GM23338 (cell line): ENCODE measurements around the gene FAM111A.

Source experiments
- CREB1 ChIP-seq: fragments of 250-450 bp; sonication (Bioruptor Pico); IDR thresholded peaks from 2 replicates; pipeline ENCODE4 v1.5.0; 2020; ENCODE audit warnings: low read depth, mild to moderate bottlenecking, moderate library complexity
- CTCF ChIP-seq, 2 experiments: fragments of 200-600 bp in 1 of 2; sonication (generic) in 1 of 2; conservative IDR thresholded peaks; 2 replicates each; pipeline versions ENCODE4 v1.5.1 to v1.6.1; 2016 to 2017; ENCODE audit warnings: antibody characterized with exemption in 2 of 2, low read depth in 2 of 2, mild to moderate bottlenecking in 2 of 2, moderate library complexity in 1 of 2
- EZH2 ChIP-seq: fragments of 200-600 bp; sonication (generic); IDR thresholded peaks from one replicate; pipeline ENCODE4 v1.8.0; 2017; ENCODE audit warnings: antibody characterized with exemption, mild to moderate bottlenecking, low read depth; ENCODE audit not compliant: unreplicated experiment
- EZH2phosphoT487 ChIP-seq: fragments of 200-600 bp; sonication (generic); IDR thresholded peaks from one replicate; pipeline ENCODE4 v1.8.1; 2018; ENCODE audit warnings: antibody characterized with exemption; ENCODE audit not compliant: unreplicated experiment
- POLR2AphosphoS5 ChIP-seq: IDR thresholded peaks from 2 replicates; pipeline ENCODE4 v1.6.1; 2016; ENCODE audit warnings: antibody characterized with exemption, low read depth
- TF ChIP-seq, protein P1 (sequence below): IDR thresholded peaks from one replicate; pipeline ENCODE4 v1.6.1; 2018; ENCODE audit warnings: antibody characterized with exemption; ENCODE audit not compliant: unreplicated experiment

DNA sequence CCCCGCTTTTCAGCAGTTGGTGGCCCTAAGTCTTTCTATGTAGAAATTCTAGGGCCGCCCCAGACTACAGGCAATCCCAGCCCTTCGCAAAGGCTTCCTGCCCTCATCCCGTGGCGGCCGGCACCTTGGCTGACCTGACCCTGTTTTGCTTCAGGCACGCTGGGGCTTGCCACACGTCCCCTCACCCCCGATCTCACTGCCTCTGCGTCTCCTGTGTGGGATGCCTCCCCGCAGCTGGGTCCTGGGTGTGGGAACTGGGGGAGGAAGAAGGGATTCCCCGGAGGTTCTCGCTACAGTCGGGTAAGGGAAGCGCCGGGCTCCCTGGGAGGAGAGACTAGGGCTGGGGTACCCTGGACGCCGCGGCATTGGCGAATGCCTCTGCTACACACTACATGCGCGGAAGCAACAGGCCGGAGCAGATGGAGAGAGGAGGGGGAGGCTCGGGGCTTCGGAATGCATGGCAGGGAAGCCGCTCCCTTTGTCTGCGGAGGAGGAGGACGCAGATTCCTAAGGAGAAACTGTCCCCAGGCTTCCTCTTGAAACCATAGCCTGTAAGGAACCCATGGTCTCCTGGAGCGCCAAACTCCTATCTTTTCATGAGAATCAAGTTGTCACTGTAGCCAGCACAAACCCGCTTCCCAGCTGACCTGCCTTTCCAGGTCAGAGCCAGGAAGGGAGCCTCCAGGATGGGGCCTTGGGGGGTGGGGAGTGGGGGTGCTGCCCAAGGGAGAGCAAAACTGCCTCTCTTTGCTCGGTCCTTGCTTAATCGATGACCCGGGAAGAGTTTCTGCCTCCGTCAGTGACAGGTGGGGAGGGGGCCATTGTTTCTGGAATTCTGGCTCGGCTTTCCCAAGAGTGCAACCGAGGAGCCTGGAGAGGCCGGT is 30.7 kb downstream of the FAM111A start:
- TF ChIP-seq CTCF (conservative IDR thresholded peaks at IDR 0.05; ENCODE audit: low read depth in 2 of 2) = no peak
- no peak for TF ChIP-seq EZH2
- TF ChIP-seq, protein P1, sequence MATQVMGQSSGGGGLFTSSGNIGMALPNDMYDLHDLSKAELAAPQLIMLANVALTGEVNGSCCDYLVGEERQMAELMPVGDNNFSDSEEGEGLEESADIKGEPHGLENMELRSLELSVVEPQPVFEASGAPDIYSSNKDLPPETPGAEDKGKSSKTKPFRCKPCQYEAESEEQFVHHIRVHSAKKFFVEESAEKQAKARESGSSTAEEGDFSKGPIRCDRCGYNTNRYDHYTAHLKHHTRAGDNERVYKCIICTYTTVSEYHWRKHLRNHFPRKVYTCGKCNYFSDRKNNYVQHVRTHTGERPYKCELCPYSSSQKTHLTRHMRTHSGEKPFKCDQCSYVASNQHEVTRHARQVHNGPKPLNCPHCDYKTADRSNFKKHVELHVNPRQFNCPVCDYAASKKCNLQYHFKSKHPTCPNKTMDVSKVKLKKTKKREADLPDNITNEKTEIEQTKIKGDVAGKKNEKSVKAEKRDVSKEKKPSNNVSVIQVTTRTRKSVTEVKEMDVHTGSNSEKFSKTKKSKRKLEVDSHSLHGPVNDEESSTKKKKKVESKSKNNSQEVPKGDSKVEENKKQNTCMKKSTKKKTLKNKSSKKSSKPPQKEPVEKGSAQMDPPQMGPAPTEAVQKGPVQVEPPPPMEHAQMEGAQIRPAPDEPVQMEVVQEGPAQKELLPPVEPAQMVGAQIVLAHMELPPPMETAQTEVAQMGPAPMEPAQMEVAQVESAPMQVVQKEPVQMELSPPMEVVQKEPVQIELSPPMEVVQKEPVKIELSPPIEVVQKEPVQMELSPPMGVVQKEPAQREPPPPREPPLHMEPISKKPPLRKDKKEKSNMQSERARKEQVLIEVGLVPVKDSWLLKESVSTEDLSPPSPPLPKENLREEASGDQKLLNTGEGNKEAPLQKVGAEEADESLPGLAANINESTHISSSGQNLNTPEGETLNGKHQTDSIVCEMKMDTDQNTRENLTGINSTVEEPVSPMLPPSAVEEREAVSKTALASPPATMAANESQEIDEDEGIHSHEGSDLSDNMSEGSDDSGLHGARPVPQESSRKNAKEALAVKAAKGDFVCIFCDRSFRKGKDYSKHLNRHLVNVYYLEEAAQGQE = no peak
- TF ChIP-seq EZH2phosphoT487 = no peak
- TF ChIP-seq POLR2AphosphoS5 = no peak
- no peak for TF ChIP-seq CREB1 (CRISPR knock-in tag)
